ENCODE data around the gene CBX7.

DNA sequence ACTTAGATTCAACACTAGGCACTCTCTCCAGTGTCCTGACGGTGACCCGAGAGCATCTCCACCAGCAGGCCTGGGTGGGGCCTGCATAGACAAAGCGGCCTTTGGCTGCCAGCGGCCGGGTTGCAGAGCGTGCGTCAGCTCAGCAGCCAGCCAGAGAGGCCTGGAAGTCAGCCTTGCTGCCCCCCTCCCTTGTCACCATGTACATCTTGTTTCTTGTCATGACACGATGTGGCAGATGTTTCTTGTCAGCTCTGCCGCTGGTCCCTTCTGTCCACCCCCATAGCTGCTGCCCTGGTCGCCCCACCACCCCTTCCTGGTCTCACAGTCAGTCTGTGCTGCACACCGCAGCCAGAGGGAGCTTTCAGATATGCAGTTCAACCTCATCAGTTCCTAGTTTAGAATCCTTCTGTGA lies 33.1 kb upstream of the CBX7 start:
- TF ChIP-seq, protein P1, sequence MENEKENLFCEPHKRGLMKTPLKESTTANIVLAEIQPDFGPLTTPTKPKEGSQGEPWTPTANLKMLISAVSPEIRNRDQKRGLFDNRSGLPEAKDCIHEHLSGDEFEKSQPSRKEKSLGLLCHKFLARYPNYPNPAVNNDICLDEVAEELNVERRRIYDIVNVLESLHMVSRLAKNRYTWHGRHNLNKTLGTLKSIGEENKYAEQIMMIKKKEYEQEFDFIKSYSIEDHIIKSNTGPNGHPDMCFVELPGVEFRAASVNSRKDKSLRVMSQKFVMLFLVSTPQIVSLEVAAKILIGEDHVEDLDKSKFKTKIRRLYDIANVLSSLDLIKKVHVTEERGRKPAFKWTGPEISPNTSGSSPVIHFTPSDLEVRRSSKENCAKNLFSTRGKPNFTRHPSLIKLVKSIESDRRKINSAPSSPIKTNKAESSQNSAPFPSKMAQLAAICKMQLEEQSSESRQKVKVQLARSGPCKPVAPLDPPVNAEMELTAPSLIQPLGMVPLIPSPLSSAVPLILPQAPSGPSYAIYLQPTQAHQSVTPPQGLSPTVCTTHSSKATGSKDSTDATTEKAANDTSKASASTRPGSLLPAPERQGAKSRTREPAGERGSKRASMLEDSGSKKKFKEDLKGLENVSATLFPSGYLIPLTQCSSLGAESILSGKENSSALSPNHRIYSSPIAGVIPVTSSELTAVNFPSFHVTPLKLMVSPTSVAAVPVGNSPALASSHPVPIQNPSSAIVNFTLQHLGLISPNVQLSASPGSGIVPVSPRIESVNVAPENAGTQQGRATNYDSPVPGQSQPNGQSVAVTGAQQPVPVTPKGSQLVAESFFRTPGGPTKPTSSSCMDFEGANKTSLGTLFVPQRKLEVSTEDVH (IDR thresholded peaks at IDR 0.05; ENCODE audit: low read depth, partially characterized antibody): no peak
- no peak for TF ChIP-seq ZNF274 (IDR thresholded peaks at IDR 0.05; ENCODE audit: borderline replicate concordance, low read depth, low read length)
- TF ChIP-seq, protein P2, sequence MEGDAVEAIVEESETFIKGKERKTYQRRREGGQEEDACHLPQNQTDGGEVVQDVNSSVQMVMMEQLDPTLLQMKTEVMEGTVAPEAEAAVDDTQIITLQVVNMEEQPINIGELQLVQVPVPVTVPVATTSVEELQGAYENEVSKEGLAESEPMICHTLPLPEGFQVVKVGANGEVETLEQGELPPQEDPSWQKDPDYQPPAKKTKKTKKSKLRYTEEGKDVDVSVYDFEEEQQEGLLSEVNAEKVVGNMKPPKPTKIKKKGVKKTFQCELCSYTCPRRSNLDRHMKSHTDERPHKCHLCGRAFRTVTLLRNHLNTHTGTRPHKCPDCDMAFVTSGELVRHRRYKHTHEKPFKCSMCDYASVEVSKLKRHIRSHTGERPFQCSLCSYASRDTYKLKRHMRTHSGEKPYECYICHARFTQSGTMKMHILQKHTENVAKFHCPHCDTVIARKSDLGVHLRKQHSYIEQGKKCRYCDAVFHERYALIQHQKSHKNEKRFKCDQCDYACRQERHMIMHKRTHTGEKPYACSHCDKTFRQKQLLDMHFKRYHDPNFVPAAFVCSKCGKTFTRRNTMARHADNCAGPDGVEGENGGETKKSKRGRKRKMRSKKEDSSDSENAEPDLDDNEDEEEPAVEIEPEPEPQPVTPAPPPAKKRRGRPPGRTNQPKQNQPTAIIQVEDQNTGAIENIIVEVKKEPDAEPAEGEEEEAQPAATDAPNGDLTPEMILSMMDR (IDR thresholded peaks at IDR 0.05 in 2 of 3, conservative IDR thresholded peaks at IDR 0.05 in 1 of 3; ENCODE audit: insufficient read depth in 2 of 3, low read depth in 1 of 3, low read length in 3 of 3): peak; percentile 15 to 36 (median 22); a peak in 2 of 6 replicates
- TF ChIP-seq, protein P3, sequence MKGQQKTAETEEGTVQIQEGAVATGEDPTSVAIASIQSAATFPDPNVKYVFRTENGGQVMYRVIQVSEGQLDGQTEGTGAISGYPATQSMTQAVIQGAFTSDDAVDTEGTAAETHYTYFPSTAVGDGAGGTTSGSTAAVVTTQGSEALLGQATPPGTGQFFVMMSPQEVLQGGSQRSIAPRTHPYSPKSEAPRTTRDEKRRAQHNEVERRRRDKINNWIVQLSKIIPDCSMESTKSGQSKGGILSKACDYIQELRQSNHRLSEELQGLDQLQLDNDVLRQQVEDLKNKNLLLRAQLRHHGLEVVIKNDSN (CRISPR knock-in tag; IDR thresholded peaks at IDR 0.05): no peak
- no peak for TF ChIP-seq KAT7 (CRISPR knock-in tag; IDR thresholded peaks at IDR 0.05; ENCODE audit: borderline replicate concordance)
- TF ChIP-seq CBFB (CRISPR knock-in tag; IDR thresholded peaks at IDR 0.05): no peak

Measured in K562 (cell line).